Fibroblast of the aortic adventitia (primary cell): ENCODE results near the gene ZSCAN5A. TPM values are rescaled to one million over a fixed set of nuclear protein-coding genes. Genes with fewer than 3 reads are reported as not detected.
A peak's percentile ranks its signal among the peaks of the same experiment; 100 is the strongest.

ENCODE experiments used
- DNase-seq: peaks from one replicate; pipeline ENCODE4 v3.0.0-alpha.2; 2010; ENCODE audit warnings: low read depth
- H3K4me3 ChIP-seq: 2 replicates; pipeline ENCODE4 v1.5.1; 2011; ENCODE audit warnings: low read depth, mild to moderate bottlenecking, control low read depth, low read length, moderate library complexity
- total RNA-seq: library from RNA; depleted of rRNA; stranded (reverse); fragments of >200 nt; gene quantifications from 2 replicates; pipeline ENCODE4 v1.2.3, GENCODE V29; 2012; ENCODE audit warnings: low replicate concordance
- TF ChIP-seq, protein P1 (sequence below): IDR thresholded peaks from 2 replicates; pipeline ENCODE4 v1.5.1; 2011; ENCODE audit warnings: mild to moderate bottlenecking, low read length, control low read depth, inconsistent platforms; ENCODE audit not compliant: insufficient read depth

ZSCAN5A gene, protein sequence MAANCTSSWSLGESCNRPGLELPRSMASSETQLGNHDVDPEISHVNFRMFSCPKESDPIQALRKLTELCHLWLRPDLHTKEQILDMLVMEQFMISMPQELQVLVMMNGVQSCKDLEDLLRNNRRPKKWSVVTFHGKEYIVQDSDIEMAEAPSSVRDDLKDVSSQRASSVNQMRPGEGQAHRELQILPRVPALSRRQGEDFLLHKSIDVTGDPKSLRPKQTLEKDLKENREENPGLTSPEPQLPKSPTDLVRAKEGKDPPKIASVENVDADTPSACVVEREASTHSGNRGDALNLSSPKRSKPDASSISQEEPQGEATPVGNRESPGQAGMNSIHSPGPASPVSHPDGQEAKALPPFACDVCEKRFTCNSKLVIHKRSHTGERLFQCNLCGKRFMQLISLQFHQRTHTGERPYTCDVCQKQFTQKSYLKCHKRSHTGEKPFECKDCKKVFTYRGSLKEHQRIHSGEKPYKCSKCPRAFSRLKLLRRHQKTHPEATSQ
- total RNA-seq = 6.1 and 9.6 TPM in 2 replicates

DNA sequence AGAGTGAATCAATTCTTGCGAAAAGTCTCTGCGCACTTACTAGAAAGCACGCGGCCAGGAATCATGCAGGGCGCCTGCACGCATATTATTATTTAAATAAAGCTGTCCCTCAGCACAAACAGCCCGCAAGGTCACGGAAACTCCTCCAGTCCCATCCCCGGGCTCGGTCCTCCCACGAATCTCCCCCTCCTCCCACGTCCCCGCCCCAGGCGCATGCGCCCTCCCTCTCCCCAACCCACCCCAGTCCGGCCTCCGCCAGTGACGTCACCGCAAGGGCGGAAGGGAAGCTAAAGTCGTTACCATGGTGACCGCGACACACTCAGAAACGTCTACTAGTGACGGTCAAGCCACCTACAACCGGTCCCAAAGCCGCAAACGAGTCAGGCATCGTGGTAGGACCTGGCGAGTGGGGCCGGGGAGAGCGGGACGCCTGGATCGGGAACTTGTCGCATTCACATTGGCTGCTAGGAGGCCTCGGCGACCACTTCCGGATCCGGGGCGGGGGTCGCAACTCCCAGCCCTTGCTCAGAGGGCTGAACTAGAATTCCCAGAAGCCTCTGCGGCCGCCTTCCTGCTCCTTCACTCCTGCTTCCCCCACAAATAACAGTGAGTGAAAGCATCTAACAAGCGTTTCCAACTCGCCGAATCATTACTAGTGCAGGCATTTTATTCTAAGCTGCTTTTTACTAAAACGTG, at the start of gene ZSCAN5A:
ZSCAN5A (minus strand) TSS at position 459 of the 696 bp plus-strand sequence. CDS start 89,793 bp downstream, outside the sequence.
- peak within 1 kb of the TSS; percentile 95 for H3K4me3 ChIP-seq
- DNase-seq = peak; percentile 95
- TF ChIP-seq, protein P1, sequence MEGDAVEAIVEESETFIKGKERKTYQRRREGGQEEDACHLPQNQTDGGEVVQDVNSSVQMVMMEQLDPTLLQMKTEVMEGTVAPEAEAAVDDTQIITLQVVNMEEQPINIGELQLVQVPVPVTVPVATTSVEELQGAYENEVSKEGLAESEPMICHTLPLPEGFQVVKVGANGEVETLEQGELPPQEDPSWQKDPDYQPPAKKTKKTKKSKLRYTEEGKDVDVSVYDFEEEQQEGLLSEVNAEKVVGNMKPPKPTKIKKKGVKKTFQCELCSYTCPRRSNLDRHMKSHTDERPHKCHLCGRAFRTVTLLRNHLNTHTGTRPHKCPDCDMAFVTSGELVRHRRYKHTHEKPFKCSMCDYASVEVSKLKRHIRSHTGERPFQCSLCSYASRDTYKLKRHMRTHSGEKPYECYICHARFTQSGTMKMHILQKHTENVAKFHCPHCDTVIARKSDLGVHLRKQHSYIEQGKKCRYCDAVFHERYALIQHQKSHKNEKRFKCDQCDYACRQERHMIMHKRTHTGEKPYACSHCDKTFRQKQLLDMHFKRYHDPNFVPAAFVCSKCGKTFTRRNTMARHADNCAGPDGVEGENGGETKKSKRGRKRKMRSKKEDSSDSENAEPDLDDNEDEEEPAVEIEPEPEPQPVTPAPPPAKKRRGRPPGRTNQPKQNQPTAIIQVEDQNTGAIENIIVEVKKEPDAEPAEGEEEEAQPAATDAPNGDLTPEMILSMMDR = no peak

- no peak overlapping the region for H3K4me3 ChIP-seq
- DNase-seq = no peak
- TF ChIP-seq, protein P1 = no peak
Observed at GRCh38 chr19:56360841-56361240, 46.2 kb upstream of the ZSCAN5A start.

- H3K4me3 ChIP-seq = no peak overlapping the region
- TF ChIP-seq, protein P1 = no peak
- no peak for DNase-seq
Observed at GRCh38 chr19:56356944-56357343, 42.3 kb upstream of the ZSCAN5A start.

DNA sequence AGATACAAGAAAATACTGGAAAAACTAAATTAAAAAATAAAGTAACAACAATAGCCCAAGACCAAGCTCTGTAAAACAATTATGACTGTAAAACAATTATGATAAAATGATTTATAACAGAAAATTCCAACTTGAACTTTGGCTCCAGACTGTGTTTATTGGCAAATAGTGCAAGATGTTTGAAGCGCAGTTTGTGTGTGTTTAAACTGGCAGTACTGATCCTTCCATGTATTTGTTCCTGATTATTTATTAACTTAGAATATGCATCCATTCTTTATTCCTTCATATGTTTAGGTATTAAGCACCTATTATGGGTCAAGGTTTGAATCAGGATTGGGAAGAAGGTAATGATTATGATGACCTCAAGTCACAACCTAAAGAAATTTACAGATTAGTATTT, 40.9 kb upstream of the ZSCAN5A start:
- DNase-seq = no peak
- TF ChIP-seq, protein P1 = no peak
- no peak overlapping the region for H3K4me3 ChIP-seq

DNA sequence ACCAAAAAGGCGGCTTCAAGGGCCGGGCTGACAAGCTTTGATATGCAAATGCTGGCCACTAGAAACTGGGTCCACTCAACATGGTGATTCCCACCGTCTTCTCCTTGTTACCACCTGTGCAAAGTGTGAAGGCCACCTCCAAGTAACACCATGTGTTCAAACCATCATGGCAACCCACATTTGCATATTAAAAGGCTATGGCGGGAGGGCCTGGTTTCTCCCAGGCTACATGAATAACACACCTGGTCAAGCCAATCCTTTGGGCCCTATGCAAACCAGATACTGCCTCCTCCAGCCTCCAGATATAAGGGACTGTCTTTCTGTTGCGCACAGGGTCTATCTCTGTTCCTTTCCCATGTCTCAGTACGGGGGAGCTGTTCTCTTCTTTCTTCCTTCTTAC, 36.6 kb upstream of the ZSCAN5A start:
- no peak overlapping the region for H3K4me3 ChIP-seq
- DNase-seq = no peak
- TF ChIP-seq, protein P1 = no peak

DNA sequence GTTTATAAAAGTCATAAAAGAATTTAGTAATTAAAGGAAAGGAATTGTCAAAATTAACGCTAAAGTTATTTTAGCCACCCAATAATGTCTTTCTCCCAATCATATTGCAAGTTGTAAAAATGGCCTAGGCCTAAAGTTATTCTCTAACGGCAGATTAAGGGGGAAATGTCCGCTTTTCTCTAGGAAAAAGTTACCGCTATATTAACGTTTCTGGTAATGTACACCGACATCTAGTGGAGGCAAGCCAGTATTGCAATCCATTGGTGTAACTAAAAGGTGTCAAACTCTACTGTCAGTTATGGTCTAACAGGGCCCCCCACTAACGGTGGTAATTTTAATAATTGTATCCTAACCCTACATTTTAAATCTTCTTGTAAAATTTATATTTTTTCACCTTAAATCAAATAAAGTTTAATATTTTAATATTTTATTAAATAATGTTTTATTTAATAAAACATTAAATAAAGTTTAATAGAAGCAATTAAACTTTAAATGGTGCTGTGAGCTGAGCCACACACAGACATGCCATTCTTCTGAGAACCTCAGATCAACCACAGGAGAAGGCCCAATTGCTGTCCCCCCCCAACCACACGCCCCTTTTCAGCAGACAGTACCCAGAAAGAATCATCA, 35.9 kb upstream of the ZSCAN5A start:
- DNase-seq = peak; percentile 62
- H3K4me3 ChIP-seq = no peak overlapping the region
- TF ChIP-seq, protein P1 = peak; percentile 93
